H1 (cell line): ENCODE measurements around the gene OCEL1.
A peak's percentile ranks its signal among the peaks of the same experiment; 100 is the strongest.

Experiments
- CTCF ChIP-seq, 3 experiments: IDR thresholded peaks; 1 replicate in 2 of 3; 2 replicates in 1 of 3; pipeline versions ENCODE4 v1.5.1 to v1.6.1; 2011; ENCODE audit warnings: low read length in 3 of 3, mild to moderate bottlenecking in 3 of 3, inconsistent platforms in 2 of 3, low read depth in 1 of 3, moderate library complexity in 1 of 3; ENCODE audit not compliant: insufficient read depth in 1 of 3; ENCODE audit errors: control extremely low read depth in 1 of 3
- EP300 ChIP-seq, 2 experiments: IDR thresholded peaks; 1 replicate in 1 of 2; 2 replicates in 1 of 2; pipeline ENCODE4 v1.6.1; 2011 to 2012; ENCODE audit warnings: low read depth in 2 of 2, low read length in 2 of 2, mild to moderate bottlenecking in 2 of 2, borderline replicate concordance in 1 of 2, inconsistent platforms in 1 of 2, moderate library complexity in 1 of 2
- EZH2 ChIP-seq: fragments of 200-600 bp; sonication (generic); IDR thresholded peaks from 2 replicates; pipeline ENCODE4 v1.7.1; 2012; ENCODE audit warnings: low read depth, mild to moderate bottlenecking, moderate library complexity, low read length, inconsistent platforms; ENCODE audit not compliant: severe bottlenecking
- JUND ChIP-seq: IDR thresholded peaks from 2 replicates; pipeline ENCODE4 v1.6.1; 2011; ENCODE audit warnings: mild to moderate bottlenecking, improper control_type of control experiment, low read length
- KDM1A ChIP-seq: fragments of 200-600, 300-600 bp; sonication (generic); IDR thresholded peaks from 2 replicates; pipeline ENCODE4 v1.7.1; 2016; ENCODE audit warnings: mild to moderate bottlenecking, low read length, borderline replicate concordance
- MAFK ChIP-seq: IDR thresholded peaks from 2 replicates; pipeline ENCODE4 v1.6.1; 2012; ENCODE audit warnings: low read depth, mild to moderate bottlenecking, improper control_type of control experiment, low read length
- POLR2A ChIP-seq, 2 experiments: IDR thresholded peaks; 1 replicate in 1 of 2; 2 replicates in 1 of 2; pipeline ENCODE4 v1.6.1; 2011; ENCODE audit warnings: low read depth in 2 of 2, low read length in 2 of 2, mild to moderate bottlenecking in 2 of 2; ENCODE audit errors: control extremely low read depth in 1 of 2
- POLR2AphosphoS5 ChIP-seq: IDR thresholded peaks from 2 replicates; pipeline ENCODE4 v1.6.1; 2011; ENCODE audit warnings: low read depth, low read length
- RAD21 ChIP-seq, 2 experiments: IDR thresholded peaks in 1 of 2; conservative IDR thresholded peaks in 1 of 2; 2 replicates each; pipeline ENCODE4 v1.6.1; 2011; ENCODE audit warnings: low read depth in 2 of 2, low read length in 2 of 2, improper control_type of control experiment in 1 of 2, inconsistent platforms in 1 of 2, mild to moderate bottlenecking in 1 of 2, moderate library complexity in 1 of 2
- SUZ12 ChIP-seq: fragments of 200-600 bp; sonication (generic); IDR thresholded peaks from 2 replicates; pipeline ENCODE4 v1.6.1; 2012; ENCODE audit warnings: mild to moderate bottlenecking, inconsistent platforms, low read length, moderate library complexity, mixed read lengths
- TAF1 ChIP-seq: IDR thresholded peaks from 2 replicates; pipeline ENCODE4 v1.6.1; 2011; ENCODE audit warnings: mild to moderate bottlenecking, low read depth, low read length
- TAF7 ChIP-seq: optimal IDR thresholded peaks from 2 replicates; pipeline ENCODE3; 2011; ENCODE audit warnings: low read depth, mild to moderate bottlenecking, inconsistent platforms, low read length, moderate library complexity, borderline replicate concordance
- TF ChIP-seq, protein P1 (sequence below): IDR thresholded peaks from 2 replicates; pipeline ENCODE4 v1.6.1; 2012; ENCODE audit warnings: inconsistent platforms
- TF ChIP-seq, protein P2 (sequence below): IDR thresholded peaks from 2 replicates; pipeline ENCODE4 v1.6.1; 2011; ENCODE audit warnings: low read depth, mild to moderate bottlenecking, low read length; ENCODE audit not compliant: insufficient read depth

DNA sequence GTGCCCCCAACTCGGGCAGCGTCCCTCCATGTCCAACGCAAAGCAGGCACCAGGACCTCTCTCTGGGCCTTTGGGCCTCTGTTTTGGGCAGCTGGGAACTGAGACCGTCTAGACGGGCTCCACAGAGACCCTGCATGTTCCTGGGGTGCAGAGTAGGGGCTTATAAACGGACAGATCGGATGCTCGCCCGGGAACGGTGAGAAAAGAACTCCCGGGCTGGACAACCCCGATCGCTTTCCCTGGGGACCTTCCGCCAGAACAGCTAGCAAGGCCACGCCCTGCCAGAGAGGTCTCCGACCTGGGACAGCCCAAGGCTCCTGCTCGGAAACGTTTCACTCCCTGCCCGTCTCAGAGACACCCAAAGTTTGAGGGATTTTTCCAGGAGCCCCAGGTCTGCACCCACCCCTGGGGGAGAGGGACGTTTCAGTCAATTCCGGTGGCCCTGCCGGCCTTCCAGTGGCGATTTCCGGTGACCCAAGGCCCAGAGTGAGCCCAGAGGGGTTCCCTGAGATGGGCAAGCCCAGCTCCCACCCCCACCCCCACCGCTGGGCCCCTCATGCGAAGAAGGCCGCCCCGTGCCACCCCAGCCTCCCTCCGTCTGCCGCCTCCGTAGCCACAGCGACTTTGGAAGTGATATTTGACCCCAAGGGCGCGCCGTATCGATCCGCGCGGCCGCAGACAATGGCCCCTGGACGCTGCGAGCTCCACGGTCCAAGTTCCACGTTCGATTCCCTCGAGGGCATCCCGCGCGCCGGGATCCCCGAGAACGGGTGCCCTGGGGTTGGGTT, 18.0 kb downstream of the OCEL1 start:
- TF ChIP-seq EZH2 = no peak
- TF ChIP-seq CTCF (IDR thresholded peaks at IDR 0.05; ENCODE audit: control extremely low read depth in 1 of 3, insufficient read depth in 1 of 3, low read depth in 1 of 3, low read length in 3 of 3) = no peak
- TF ChIP-seq JUND = no peak
- TF ChIP-seq KDM1A = no peak
- TF ChIP-seq POLR2A (IDR thresholded peaks at IDR 0.05; ENCODE audit: control extremely low read depth in 1 of 2, low read depth in 2 of 2, low read length in 2 of 2) = 0 out of 3 replicates have a peak, but pooled peaks of 1 of the 2 experiments have one; percentile 20
- no peak for TF ChIP-seq SUZ12
- no peak for TF ChIP-seq EP300 (IDR thresholded peaks at IDR 0.05; ENCODE audit: borderline replicate concordance in 1 of 2, low read depth in 2 of 2, low read length in 2 of 2)
- no peak for TF ChIP-seq TAF7
- TF ChIP-seq POLR2AphosphoS5 = no peak; the same call in none of the 2 replicates
- no peak for TF ChIP-seq RAD21 (IDR thresholded peaks at IDR 0.05 in 1 of 2, conservative IDR thresholded peaks at IDR 0.05 in 1 of 2; ENCODE audit: low read depth in 2 of 2, low read length in 2 of 2)
- TF ChIP-seq, protein P1, sequence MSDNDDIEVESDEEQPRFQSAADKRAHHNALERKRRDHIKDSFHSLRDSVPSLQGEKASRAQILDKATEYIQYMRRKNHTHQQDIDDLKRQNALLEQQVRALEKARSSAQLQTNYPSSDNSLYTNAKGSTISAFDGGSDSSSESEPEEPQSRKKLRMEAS = no peak
- no peak for TF ChIP-seq MAFK
- peak; percentile 34; the same call in 1 of the 2 replicates for TF ChIP-seq TAF1
- TF ChIP-seq, protein P2, sequence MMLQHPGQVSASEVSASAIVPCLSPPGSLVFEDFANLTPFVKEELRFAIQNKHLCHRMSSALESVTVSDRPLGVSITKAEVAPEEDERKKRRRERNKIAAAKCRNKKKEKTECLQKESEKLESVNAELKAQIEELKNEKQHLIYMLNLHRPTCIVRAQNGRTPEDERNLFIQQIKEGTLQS = no peak
